CD4-positive, CD25-positive, alpha-beta regulatory T cell (primary cell): Measurements from ENCODE around the gene LIMK2. TPM values are rescaled to one million over a fixed set of nuclear protein-coding genes. Genes with fewer than 3 reads are reported as not detected.
A peak's percentile ranks its signal among the peaks of the same experiment; 100 is the strongest.
"Not testable (repeated sequence)": the region's sequence is repeated elsewhere in the genome, so short reads cannot be mapped to it uniquely, and the experiment has no call there.

Source experiments
- ATAC-seq, 2 donors: fragments of 150-1000 bp; cut with Tn5 transposase; one replicate each; pipeline ENCODE4 v1.10.0; 2021; ENCODE audit warnings: low read depth in 2 of 2, moderate number of reproducible peaks in 2 of 2, moderate library complexity in 1 of 2
- DNase-seq, 3 donors: peaks; one replicate each; pipeline versions ENCODE4 v3.0.0 to v3.0.0-alpha.2; 2012 to 2022; ENCODE audit warnings: mixed read lengths in 1 of 3
- H3K27ac ChIP-seq: one replicate; pipeline ENCODE4 v1.7.0; 2013; ENCODE audit warnings: mild to moderate bottlenecking, low read length; ENCODE audit not compliant: insufficient read depth, poor library complexity, severe bottlenecking
- H3K27me3 ChIP-seq: one replicate; pipeline ENCODE4 v1.7.0; 2013; ENCODE audit warnings: low read length; ENCODE audit not compliant: control insufficient read depth, insufficient read depth
- H3K36me3 ChIP-seq: one replicate; pipeline ENCODE4 v1.7.0; 2013; ENCODE audit warnings: mild to moderate bottlenecking, low read length, moderate library complexity; ENCODE audit not compliant: control insufficient read depth, insufficient read depth
- H3K4me1 ChIP-seq: 2 replicates; pipeline ENCODE4 v1.7.0; 2013; ENCODE audit warnings: mild to moderate bottlenecking, low read length; ENCODE audit not compliant: insufficient read depth, control insufficient read depth, poor library complexity, severe bottlenecking
- H3K4me3 ChIP-seq: one replicate; pipeline ENCODE4 v1.7.0; 2013; ENCODE audit warnings: low read depth, mild to moderate bottlenecking, low read length, moderate library complexity
- H3K9me3 ChIP-seq, 2 experiments: 1 replicate in 1 of 2; 2 replicates in 1 of 2; pipeline ENCODE4 v1.7.0; 2013; ENCODE audit warnings: low read length in 2 of 2, mild to moderate bottlenecking in 1 of 2, moderate library complexity in 1 of 2; ENCODE audit not compliant: control insufficient read depth in 2 of 2
- H3K27ac Mint-ChIP-seq, 3 donors: one replicate each; pipeline ENCODE4 v1.8.0; 2020 to 2022; ENCODE audit warnings: mild to moderate bottlenecking in 3 of 3, mixed read lengths in 3 of 3, moderate library complexity in 2 of 3
- H3K27me3 Mint-ChIP-seq: one replicate; pipeline ENCODE4 v1.8.0; 2022; ENCODE audit warnings: mild to moderate bottlenecking, mixed read lengths
- H3K36me3 Mint-ChIP-seq: one replicate; pipeline ENCODE4 v1.8.0; 2020; ENCODE audit warnings: mixed read lengths
- H3K4me1 Mint-ChIP-seq, 4 donors: one replicate each; pipeline ENCODE4 v1.8.0; 2020 to 2022; ENCODE audit warnings: mixed read lengths in 4 of 4, mild to moderate bottlenecking in 1 of 4
- H3K4me3 Mint-ChIP-seq, 4 donors: one replicate each; pipeline ENCODE4 v1.8.0; 2020 to 2022; ENCODE audit warnings: mild to moderate bottlenecking in 4 of 4, mixed read lengths in 4 of 4, moderate library complexity in 3 of 4
- H3K9me3 Mint-ChIP-seq, 7 donors: one replicate each; pipeline ENCODE4 v1.8.0; 2020 to 2022; ENCODE audit warnings: mixed read lengths in 7 of 7, mild to moderate bottlenecking in 3 of 7, moderate library complexity in 2 of 7
- polyA plus RNA-seq, 4 donors: library from polyadenylated mRNA; unstranded; fragments of 300-500 nt; fragmentation: Illumina TruSeq; gene quantifications; one replicate each; pipeline ENCODE4 v1.2.3, GENCODE V29; 2021
- total RNA-seq: library from RNA; stranded (reverse); gene quantifications from one replicate; pipeline ENCODE4 v1.2.3, GENCODE V29; 2022

Gene LIMK2
- total and polyA plus RNA-seq, 5 donors from 2014 or later = 22.4 to 42.4 (median 26.5) TPM

- not testable (repeated sequence) for ATAC-seq
Observed at GRCh38 chr22:31204352-31204984, 7.6 kb upstream of the LIMK2 start.

GRCh38 chr22:31205059-31205458 is 7.0 kb upstream of the LIMK2 start:
- peaks cover 25% of the 10 kb centered on the region for H3K36me3 ChIP-seq
- not testable (repeated sequence) for H3K4me3 ChIP-seq, H3K4me1 ChIP-seq, H3K27me3 Mint-ChIP-seq, H3K27me3 ChIP-seq, H3K4me3 Mint-ChIP-seq, H3K9me3 ChIP-seq, ATAC-seq, H3K27ac ChIP-seq, H3K9me3 Mint-ChIP-seq, DNase-seq
- H3K27ac Mint-ChIP-seq = peak overlapping the region in 1 of 3 donors; percentile 43
- peaks cover 19% of the 10 kb centered on the region for H3K36me3 Mint-ChIP-seq
- peaks cover 9 to 21% (median 13%) of the 10 kb centered on the region in 4 donors for H3K4me1 Mint-ChIP-seq

More at GRCh38 chr22:31204352-31204984, 7.6 kb upstream of the LIMK2 start:
- H3K27me3 ChIP-seq, H3K4me3 ChIP-seq, DNase-seq, H3K4me1 ChIP-seq, H3K9me3 ChIP-seq, H3K27ac ChIP-seq, H3K4me3 Mint-ChIP-seq, H3K9me3 Mint-ChIP-seq, H3K27me3 Mint-ChIP-seq: not testable (repeated sequence)
- peak overlapping the region in 1 of 3 donors; percentile 43 for H3K27ac Mint-ChIP-seq
- H3K4me1 Mint-ChIP-seq = peaks cover 6 to 15% (median 10%) of the 10 kb centered on the region in 4 donors
- peaks cover 23% of the 10 kb centered on the region for H3K36me3 Mint-ChIP-seq
- peaks cover 25% of the 10 kb centered on the region for H3K36me3 ChIP-seq

GRCh38 chr22:31206460-31206859 is 5.6 kb upstream of the LIMK2 start:
- not testable (repeated sequence) for H3K9me3 ChIP-seq, H3K27me3 ChIP-seq, H3K4me3 ChIP-seq, ATAC-seq, H3K9me3 Mint-ChIP-seq, H3K27me3 Mint-ChIP-seq, H3K27ac ChIP-seq, DNase-seq
- H3K4me1 ChIP-seq = peaks cover 20% of the 10 kb centered on the region
- Mint-ChIP-seq H3K4me1 (peaks cover 10 to 35% (median 22%) of the 10 kb centered on the region in 4 donors), H3K27ac (peak overlapping the region; percentile 49 to 84 (median 69)), H3K4me3 (peak overlapping the region in 1 of 4 donors; percentile 16), H3K36me3 (peaks cover 19% of the 10 kb centered on the region)
- peaks cover 18% of the 10 kb centered on the region for H3K36me3 ChIP-seq

- no peaks in the 10 kb centered on the region for H3K9me3 Mint-ChIP-seq
- ATAC-seq = no peak
- Histone ChIP-seq H3K36me3 (peaks cover 12% of the 10 kb centered on the region), H3K9me3 (no peaks in the 10 kb centered on the region), H3K4me3 (no peak overlapping the region), H3K27me3 (no peaks in the 10 kb centered on the region), H3K27ac (no peak overlapping the region), H3K4me1 (peaks cover 24% of the 10 kb centered on the region)
- no peaks in the 10 kb centered on the region for H3K27me3 Mint-ChIP-seq
- H3K36me3 Mint-ChIP-seq = peaks cover 17% of the 10 kb centered on the region
- H3K27ac Mint-ChIP-seq = peak overlapping the region; percentile 49 to 95 (median 84)
- no peak for DNase-seq
- peaks cover 14 to 40% (median 25%) of the 10 kb centered on the region in 4 donors for H3K4me1 Mint-ChIP-seq
- H3K4me3 Mint-ChIP-seq = peak overlapping the region in 1 of 4 donors; percentile 16
Observed at GRCh38 chr22:31206896-31207687, 5.0 kb upstream of the LIMK2 start.

GRCh38 chr22:31210556-31211421 is 1.3 kb upstream of the LIMK2 start:
- Histone ChIP-seq H3K36me3 (peaks cover 6% of the 10 kb centered on the region), H3K27ac (peak overlapping the region; percentile 80), H3K27me3 (no peaks in the 10 kb centered on the region), H3K9me3 (no peaks in the 10 kb centered on the region), H3K4me1 (peaks cover 51% of the 10 kb centered on the region), H3K4me3 (peak overlapping the region; percentile 79)
- DNase-seq = peak in 1 of 3 donors; percentile 75
- Mint-ChIP-seq H3K4me1 (peaks cover 23 to 55% (median 35%) of the 10 kb centered on the region in 4 donors), H3K27ac (peak overlapping the region; percentile 72 to 98 (median 87)), H3K9me3 (no peaks in the 10 kb centered on the region), H3K4me3 (peak overlapping the region; percentile 89 to 96 (median 90)), H3K36me3 (peaks cover 7% of the 10 kb centered on the region), H3K27me3 (no peaks in the 10 kb centered on the region)
- ATAC-seq = peak in 1 of 2 donors; percentile 22

GRCh38 chr22:31211482-31211861 is 626 bp upstream of the LIMK2 start:
- no peaks in the 10 kb centered on the region for H3K27me3 Mint-ChIP-seq
- H3K4me1 ChIP-seq = peaks cover 57% of the 10 kb centered on the region
- H3K9me3 Mint-ChIP-seq = no peaks in the 10 kb centered on the region
- H3K9me3 ChIP-seq = no peaks in the 10 kb centered on the region
- peaks cover 11% of the 10 kb centered on the region for H3K36me3 Mint-ChIP-seq
- H3K27ac ChIP-seq = peak overlapping the region; percentile 80
- H3K27me3 ChIP-seq = no peaks in the 10 kb centered on the region
- peak overlapping the region; percentile 72 to 98 (median 90) for H3K27ac Mint-ChIP-seq
- ATAC-seq (no peak), DNase-seq (no peak)
- peaks cover 28 to 62% (median 40%) of the 10 kb centered on the region in 4 donors for H3K4me1 Mint-ChIP-seq
- H3K36me3 ChIP-seq = peaks cover 5% of the 10 kb centered on the region
- H3K4me3 ChIP-seq = peak overlapping the region; percentile 79
- peak overlapping the region; percentile 89 to 96 (median 90) for H3K4me3 Mint-ChIP-seq
